SU-DHL-6 (cell line): ENCODE data around the gene CRISPLD2.

Source experiments
- H2AFZ ChIP-seq: fragments of 200-600 bp; sonication (generic); 2 replicates; pipeline ENCODE4 v1.6.1; 2014; ENCODE audit warnings: low read depth, mild to moderate bottlenecking, moderate library complexity, mixed read lengths, antibody characterized with exemption, low read length; ENCODE audit not compliant: severe bottlenecking
- H3F3A ChIP-seq: fragments of 200-600 bp; shearing (Covaris generic); 2 replicates; pipeline ENCODE4 v1.6.0; 2016; ENCODE audit warnings: antibody characterized with exemption, mild to moderate bottlenecking; ENCODE audit not compliant: insufficient read depth
- H3K27ac ChIP-seq: fragments of 200-600 bp; sonication (generic); 2 replicates; pipeline ENCODE4 v1.5.1; 2016; ENCODE audit warnings: low read depth, mild to moderate bottlenecking, low read length, moderate library complexity, mixed read lengths
- H3K27me3 ChIP-seq: fragments of 200-600 bp; sonication (generic), shearing (Covaris generic); 2 replicates; pipeline ENCODE4 v1.6.0; 2014; ENCODE audit warnings: mild to moderate bottlenecking, low read length
- H3K36me3 ChIP-seq: fragments of 200-600 bp; sonication (generic); 2 replicates; pipeline ENCODE4 v1.6.1; 2014; ENCODE audit warnings: mild to moderate bottlenecking, low read length, mixed read lengths
- H3K4me2 ChIP-seq: fragments of 300-600, 200-600 bp; shearing (Covaris generic), sonication (generic); 2 replicates; pipeline ENCODE4 v1.6.0; 2014; ENCODE audit warnings: low read length, low read depth, mild to moderate bottlenecking; ENCODE audit not compliant: poor library complexity, severe bottlenecking
- H3K4me3 ChIP-seq: fragments of 200-600 bp; sonication (generic); 2 replicates; pipeline ENCODE4 v1.5.1; 2014; ENCODE audit warnings: antibody characterized with exemption, low read length, mild to moderate bottlenecking, mixed read lengths; ENCODE audit not compliant: insufficient read depth, poor library complexity, severe bottlenecking
- H3K79me2 ChIP-seq: fragments of 200-600 bp; sonication (generic); 2 replicates; pipeline ENCODE4 v1.6.1; 2014; ENCODE audit warnings: mild to moderate bottlenecking, low read length, moderate library complexity; ENCODE audit not compliant: insufficient read depth
- H3K9ac ChIP-seq: fragments of 200-600 bp; sonication (generic); 2 replicates; pipeline ENCODE4 v1.7.0; 2014; ENCODE audit warnings: mild to moderate bottlenecking, low read length
- H3K9me2 ChIP-seq: fragments of 200-600 bp; sonication (generic); replicated peaks from 2 replicates; pipeline ENCODE4 v1.6.1; 2014; ENCODE audit warnings: low read length; ENCODE audit not compliant: insufficient read depth
- H3K9me3 ChIP-seq: fragments of 200-600 bp; sonication (generic); 2 replicates; pipeline ENCODE4 v1.6.1; 2014; ENCODE audit warnings: low read length, mixed read lengths; ENCODE audit not compliant: insufficient read depth
- H4K20me1 ChIP-seq: fragments of 200-600 bp; sonication (generic); 2 replicates; pipeline ENCODE4 v1.6.1; 2014; ENCODE audit warnings: low read depth, mild to moderate bottlenecking, antibody characterized with exemption, low read length, moderate library complexity, mixed read lengths
- CTCF ChIP-seq: fragments of 200-600 bp; sonication (generic); IDR thresholded peaks from one replicate; pipeline ENCODE4 v1.5.1; 2017; ENCODE audit warnings: antibody characterized with exemption, mild to moderate bottlenecking, low read length, moderate library complexity; ENCODE audit not compliant: insufficient read depth, poor library complexity, severe bottlenecking
- EZH2phosphoT487 ChIP-seq: fragments of 200-600 bp; sonication (generic), shearing (Covaris generic); conservative IDR thresholded peaks from 2 replicates; pipeline ENCODE4 v1.6.1; 2018; ENCODE audit warnings: mild to moderate bottlenecking, antibody characterized with exemption, low read length, moderate library complexity, mixed read lengths

The CRISPLD2 gene

GRCh38 chr16:84795329-84796053 is 24.3 kb upstream of the CRISPLD2 start:
- no peak overlapping the region for H3K27ac ChIP-seq
- H3K4me2 ChIP-seq: no peak overlapping the region
- H4K20me1 ChIP-seq: no peaks in the 10 kb centered on the region
- no peak overlapping the region for H3K4me3 ChIP-seq
- no peaks in the 10 kb centered on the region for H3F3A ChIP-seq
- TF ChIP-seq CTCF: no peak
- TF ChIP-seq EZH2phosphoT487: no peak
- H3K27me3 ChIP-seq: no peaks in the 10 kb centered on the region
- no peaks in the 10 kb centered on the region for H3K9me3 ChIP-seq
- no peaks in the 10 kb centered on the region for H3K36me3 ChIP-seq
- H3K9ac ChIP-seq: no peak overlapping the region
- H2AFZ ChIP-seq: no peak overlapping the region
- H3K79me2 ChIP-seq: no peaks in the 10 kb centered on the region
- no peaks in the 10 kb centered on the region for H3K9me2 ChIP-seq

- H3K9me3 ChIP-seq: no peaks in the 10 kb centered on the region
- H3K4me2 ChIP-seq: no peak overlapping the region
- H4K20me1 ChIP-seq: no peaks in the 10 kb centered on the region
- no peaks in the 10 kb centered on the region for H3K27me3 ChIP-seq
- TF ChIP-seq EZH2phosphoT487 (no peak), CTCF (no peak)
- no peaks in the 10 kb centered on the region for H3F3A ChIP-seq
- H2AFZ ChIP-seq: no peak overlapping the region
- H3K9me2 ChIP-seq: no peaks in the 10 kb centered on the region
- H3K79me2 ChIP-seq: no peaks in the 10 kb centered on the region
- no peak overlapping the region for H3K27ac ChIP-seq
- H3K4me3 ChIP-seq: no peak overlapping the region
- no peaks in the 10 kb centered on the region for H3K36me3 ChIP-seq
- H3K9ac ChIP-seq: no peak overlapping the region
Measured at GRCh38 chr16:84800158-84800978, 19.4 kb upstream of the CRISPLD2 start.

- Histone ChIP-seq H3K9me2 (no peaks in the 10 kb centered on the region), H3K27me3 (no peaks in the 10 kb centered on the region), H4K20me1 (no peaks in the 10 kb centered on the region), H3K27ac (no peak overlapping the region), H3K4me3 (no peak overlapping the region), H3K9me3 (no peaks in the 10 kb centered on the region), H3K36me3 (no peaks in the 10 kb centered on the region), H3K79me2 (no peaks in the 10 kb centered on the region), H3K9ac (no peak overlapping the region), H2AFZ (no peak overlapping the region), H3F3A (no peaks in the 10 kb centered on the region), H3K4me2 (no peak overlapping the region)
- TF ChIP-seq CTCF: no peak
- TF ChIP-seq EZH2phosphoT487: no peak
Measured at GRCh38 chr16:84803146-84803545, 16.6 kb upstream of the CRISPLD2 start.
